GM12865 (cell line): ENCODE measurements around the gene SCAF11.
"Not testable (repeated sequence)": the region's sequence is repeated elsewhere in the genome, so short reads cannot be mapped to it uniquely, and the experiment has no call there.

Experiments
- DNase-seq: peaks from one replicate; pipeline ENCODE4 v3.0.0; 2010; ENCODE audit warnings: low read depth
- H3K4me3 ChIP-seq: 2 replicates; pipeline ENCODE4 v1.5.1; 2011; ENCODE audit warnings: mild to moderate bottlenecking, low read depth, low read length, control low read depth
- TF ChIP-seq, protein P1 (sequence below): IDR thresholded peaks from 2 replicates; pipeline ENCODE4 v1.5.1; 2011; ENCODE audit warnings: low read length, control low read depth, low read depth, inconsistent platforms; ENCODE audit not compliant: insufficient read depth; ENCODE audit errors: missing control alignments

The SCAF11 gene

GRCh38 chr12:45990468-45991283, at the start of gene SCAF11:
SCAF11 (minus strand) TSS chr12:45990574; CDS start chr12:45964167, 26,407 bp downstream.
- H3K4me3 ChIP-seq = peak within 1 kb of the TSS; percentile 76
- TF ChIP-seq, protein P1, sequence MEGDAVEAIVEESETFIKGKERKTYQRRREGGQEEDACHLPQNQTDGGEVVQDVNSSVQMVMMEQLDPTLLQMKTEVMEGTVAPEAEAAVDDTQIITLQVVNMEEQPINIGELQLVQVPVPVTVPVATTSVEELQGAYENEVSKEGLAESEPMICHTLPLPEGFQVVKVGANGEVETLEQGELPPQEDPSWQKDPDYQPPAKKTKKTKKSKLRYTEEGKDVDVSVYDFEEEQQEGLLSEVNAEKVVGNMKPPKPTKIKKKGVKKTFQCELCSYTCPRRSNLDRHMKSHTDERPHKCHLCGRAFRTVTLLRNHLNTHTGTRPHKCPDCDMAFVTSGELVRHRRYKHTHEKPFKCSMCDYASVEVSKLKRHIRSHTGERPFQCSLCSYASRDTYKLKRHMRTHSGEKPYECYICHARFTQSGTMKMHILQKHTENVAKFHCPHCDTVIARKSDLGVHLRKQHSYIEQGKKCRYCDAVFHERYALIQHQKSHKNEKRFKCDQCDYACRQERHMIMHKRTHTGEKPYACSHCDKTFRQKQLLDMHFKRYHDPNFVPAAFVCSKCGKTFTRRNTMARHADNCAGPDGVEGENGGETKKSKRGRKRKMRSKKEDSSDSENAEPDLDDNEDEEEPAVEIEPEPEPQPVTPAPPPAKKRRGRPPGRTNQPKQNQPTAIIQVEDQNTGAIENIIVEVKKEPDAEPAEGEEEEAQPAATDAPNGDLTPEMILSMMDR = peak; percentile 96
- peak; percentile 100 for DNase-seq

DNA sequence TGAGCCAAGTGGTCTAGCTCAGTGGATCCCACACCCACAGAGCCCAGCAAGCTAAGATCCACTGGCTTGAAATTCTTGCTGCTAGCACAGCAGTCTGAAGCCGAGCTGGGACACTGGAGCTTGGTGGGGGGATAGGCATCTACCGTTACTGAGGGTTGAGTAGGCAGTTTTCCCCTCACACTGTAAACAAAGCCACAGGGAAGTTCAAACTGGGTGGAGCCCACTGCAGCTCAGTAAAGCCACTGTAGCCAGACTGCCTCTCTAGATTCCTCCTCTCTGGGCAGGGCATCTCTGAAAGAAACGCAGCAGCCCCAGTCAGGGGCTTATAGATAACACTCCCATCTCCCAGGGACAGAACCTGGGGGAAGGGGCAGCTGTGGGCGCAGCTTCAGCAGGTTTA, 46.7 kb upstream of the SCAF11 start:
- not testable (repeated sequence) for DNase-seq

DNA sequence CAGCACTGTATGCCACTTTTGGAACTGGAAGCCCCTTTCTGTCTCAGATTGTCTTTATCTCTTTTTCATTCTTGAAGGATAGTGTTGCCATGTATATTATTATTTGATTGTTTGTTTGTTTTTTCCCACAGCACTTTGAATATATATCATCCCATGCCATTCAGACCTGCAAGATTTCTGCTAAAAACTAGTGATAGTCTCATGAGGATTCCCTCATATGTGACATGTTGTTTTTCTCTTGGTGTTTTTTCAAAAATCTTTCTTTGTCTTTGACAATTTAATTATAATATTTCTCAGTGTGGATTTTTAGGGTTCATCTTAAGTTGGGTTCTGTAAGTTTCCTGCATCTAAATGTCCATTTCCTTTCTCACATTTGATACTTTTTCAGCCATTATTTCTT, 36.8 kb upstream of the SCAF11 start:
- no peak for DNase-seq
- no peak overlapping the region for H3K4me3 ChIP-seq
- TF ChIP-seq, protein P1 = no peak

More for the DNA sequence above, 46.7 kb upstream of the SCAF11 start:
- H3K4me3 ChIP-seq = not testable (repeated sequence)

- no peak overlapping the region for H3K4me3 ChIP-seq
- DNase-seq = peak; percentile 2
- TF ChIP-seq, protein P1 = peak; percentile 6
Observed at GRCh38 chr12:46024099-46024498, 33.7 kb upstream of the SCAF11 start.

GRCh38 chr12:46020768-46021167, 30.4 kb upstream of the SCAF11 start:
- no peak for DNase-seq
- TF ChIP-seq, protein P1 = no peak
- H3K4me3 ChIP-seq = no peak overlapping the region

DNA sequence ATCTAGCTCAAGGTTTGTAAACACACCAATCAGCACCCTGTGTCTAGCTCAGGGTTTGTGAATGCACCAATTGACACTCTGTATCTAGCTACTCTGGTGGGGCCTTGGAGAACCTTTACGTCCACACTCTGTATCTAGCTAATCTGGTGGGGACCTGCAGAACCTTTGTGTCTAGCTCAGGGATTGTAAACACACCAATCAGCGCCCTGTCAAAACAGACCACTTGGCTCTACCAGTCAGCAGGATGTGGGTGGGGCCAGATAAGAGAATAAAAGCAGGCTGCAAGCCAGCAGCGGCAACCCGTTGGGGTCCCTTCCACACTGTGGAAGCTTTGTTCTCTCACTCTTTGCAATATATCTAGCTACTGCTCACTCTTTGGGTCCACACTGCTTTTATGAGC, 28.3 kb upstream of the SCAF11 start:
- H3K4me3 ChIP-seq, DNase-seq: not testable (repeated sequence)

GRCh38 chr12:46017866-46018375, 27.5 kb upstream of the SCAF11 start:
- not testable (repeated sequence) for H3K4me3 ChIP-seq, DNase-seq

GRCh38 chr12:46005823-46006222, 15.4 kb upstream of the SCAF11 start:
- TF ChIP-seq, protein P1 = no peak
- DNase-seq = no peak
- no peak overlapping the region for H3K4me3 ChIP-seq
